ENCODE data around the gene XPR1.

- TF ChIP-seq CTCF (IDR thresholded peaks at IDR 0.05) (no peak), EZH2 (IDR thresholded peaks at IDR 0.05; ENCODE audit: borderline replicate concordance, insufficient read depth, low read depth, low read length, poor library complexity, severe bottlenecking) (no peak)
Observed at GRCh38 chr1:180617774-180618395, 13.9 kb upstream of the XPR1 start.

Measured in B cell (primary cell).